Liver (tissue), 9 donors: ENCODE measurements around the gene CNTN5. TPM values are rescaled to one million over a fixed set of nuclear protein-coding genes. Genes with fewer than 3 reads are reported as not detected.

ENCODE experiments used
- DNase-seq: peaks from one replicate; pipeline ENCODE4 v3.0.0-alpha.2; 2017; ENCODE audit warnings: low spot score
- H3K27ac ChIP-seq, 2 donors: one replicate each; pipeline ENCODE4 v1.7.0; 2013; ENCODE audit warnings: inconsistent platforms in 2 of 2, low read length in 2 of 2, control low read depth in 1 of 2, low read depth in 1 of 2, mild to moderate bottlenecking in 1 of 2
- H3K27me3 ChIP-seq, 4 donors: one replicate each; pipeline versions ENCODE4 v1.6.1 to v1.7.0; 2013; ENCODE audit warnings: low read length in 3 of 4, inconsistent platforms in 1 of 4, mild to moderate bottlenecking in 1 of 4, moderate library complexity in 1 of 4; ENCODE audit not compliant: control insufficient read depth in 4 of 4, insufficient read depth in 4 of 4
- H3K36me3 ChIP-seq, 4 donors: one replicate each; pipeline versions ENCODE4 v1.6.1 to v1.7.0; 2013; ENCODE audit warnings: low read length in 3 of 4, mild to moderate bottlenecking in 3 of 4, low read depth in 1 of 4, moderate library complexity in 1 of 4; ENCODE audit not compliant: control insufficient read depth in 4 of 4, insufficient read depth in 3 of 4
- H3K4me1 ChIP-seq, 4 donors: one replicate each; pipeline versions ENCODE4 v1.6.1 to v1.7.0; 2013; ENCODE audit warnings: low read length in 3 of 4, mild to moderate bottlenecking in 3 of 4, moderate library complexity in 1 of 4; ENCODE audit not compliant: control insufficient read depth in 4 of 4, insufficient read depth in 4 of 4
- H3K4me3 ChIP-seq, 3 donors: one replicate each; pipeline versions ENCODE4 v1.6.1 to v1.7.0; 2013; ENCODE audit warnings: low read length in 3 of 3, control low read depth in 1 of 3, low read depth in 1 of 3, mild to moderate bottlenecking in 1 of 3
- H3K9ac ChIP-seq, 2 donors: one replicate each; pipeline ENCODE4 v1.7.0; 2013; ENCODE audit warnings: low read length in 2 of 2, mild to moderate bottlenecking in 2 of 2, moderate library complexity in 2 of 2, control low read depth in 1 of 2, low read depth in 1 of 2
- H3K9me3 ChIP-seq, 4 donors: one replicate each; pipeline versions ENCODE4 v1.6.1 to v1.7.0; 2013; ENCODE audit warnings: low read length in 3 of 4; ENCODE audit not compliant: control insufficient read depth in 4 of 4
- ATF3 ChIP-seq: IDR thresholded peaks from 2 replicates; pipeline ENCODE4 v1.6.1; 2016; ENCODE audit warnings: antibody characterized with exemption
- FOXA1 ChIP-seq: IDR thresholded peaks from 2 replicates; pipeline ENCODE4 v1.6.1; 2016; ENCODE audit warnings: antibody characterized with exemption
- FOXA2 ChIP-seq: IDR thresholded peaks from 2 replicates; pipeline ENCODE4 v1.6.1; 2016; ENCODE audit warnings: antibody characterized with exemption
- GABPA ChIP-seq, 2 donors: IDR thresholded peaks in 1 of 2; conservative IDR thresholded peaks in 1 of 2; 2 replicates each; pipeline ENCODE4 v1.6.1; 2016; ENCODE audit warnings: antibody characterized with exemption in 2 of 2, mild to moderate bottlenecking in 1 of 2, moderate library complexity in 1 of 2
- HNF4A ChIP-seq, 2 donors: conservative IDR thresholded peaks; 2 replicates each; pipeline ENCODE4 v1.6.1; 2016; ENCODE audit warnings: antibody characterized with exemption in 2 of 2, mild to moderate bottlenecking in 2 of 2
- HNF4G ChIP-seq: IDR thresholded peaks from 2 replicates; pipeline ENCODE4 v1.6.1; 2016; ENCODE audit warnings: antibody characterized with exemption
- JUND ChIP-seq, 2 donors: IDR thresholded peaks; 2 replicates each; pipeline ENCODE4 v1.6.1; 2016; ENCODE audit warnings: antibody characterized with exemption in 2 of 2
- NR2F2 ChIP-seq: IDR thresholded peaks from 2 replicates; pipeline ENCODE4 v1.6.1; 2016; ENCODE audit warnings: antibody characterized with exemption
- RAD21 ChIP-seq, 2 donors: IDR thresholded peaks; 2 replicates each; pipeline ENCODE4 v1.6.1; 2016; ENCODE audit warnings: antibody characterized with exemption in 2 of 2, mild to moderate bottlenecking in 2 of 2
- REST ChIP-seq: IDR thresholded peaks from 2 replicates; pipeline ENCODE4 v1.6.1; 2016; ENCODE audit warnings: antibody characterized with exemption, mild to moderate bottlenecking
- RXRA ChIP-seq, 2 donors: IDR thresholded peaks; 2 replicates each; pipeline ENCODE4 v1.6.1; 2017 to 2018; ENCODE audit warnings: antibody characterized with exemption in 2 of 2, mild to moderate bottlenecking in 1 of 2
- YY1 ChIP-seq: IDR thresholded peaks from 2 replicates; pipeline ENCODE4 v1.6.1; 2016; ENCODE audit warnings: antibody characterized with exemption, mild to moderate bottlenecking
- ZBTB33 ChIP-seq: IDR thresholded peaks from 2 replicates; pipeline ENCODE4 v1.6.1; 2016; ENCODE audit warnings: antibody characterized with exemption
- WGBS: extraction: QIAGEN DNeasy Blood & Tissue Kit; methylation state at CpG from one replicate; pipeline ENCODE4 v1.1.7; 2013; 5-methylcytosine and 5-hydroxymethylcytosine counted together
- polyA plus RNA-seq, 2 donors: library from polyadenylated mRNA; stranded (reverse) in 1 of 2; unstranded in 1 of 2; fragments of 200-250 nt in 1 of 2; fragments of >200 nt in 1 of 2; fragmentation: Nextera tagmentation in 1 of 2; extraction: Ambion mirVana in 1 of 2; gene quantifications; one replicate each; pipeline versions ENCODE4 v1.2.1 to v1.2.3, GENCODE V29; 2013 to 2015
- total RNA-seq, 2 donors: library from RNA; depleted of rRNA; stranded (reverse); fragments of >200 nt; gene quantifications; one replicate each; pipeline ENCODE4 v1.2.3, GENCODE V29; 2014
- donor health status: healthy.
- donor health status: healthy.
- donor health status: healthy.
- donor health status: healthy.
- donor health status: healthy.

Gene CNTN5
- total and polyA plus RNA-seq, 4 donors: 0.01 to 0.08 (median 0.04) TPM

- TF ChIP-seq ZBTB33: no peak
- TF ChIP-seq RXRA (IDR thresholded peaks at IDR 0.05): no peak
- TF ChIP-seq FOXA2: no peak
- no peak for TF ChIP-seq HNF4G
- no peak for TF ChIP-seq RAD21 (IDR thresholded peaks at IDR 0.05)
- TF ChIP-seq YY1: no peak
- no peak for TF ChIP-seq JUND (IDR thresholded peaks at IDR 0.05)
- no peak for TF ChIP-seq NR2F2
- H3K4me3 ChIP-seq: no peak overlapping the region
These were observed 989.0 kb downstream of the CNTN5 start for GRCh38 chr11:100009728-100010127.

DNA sequence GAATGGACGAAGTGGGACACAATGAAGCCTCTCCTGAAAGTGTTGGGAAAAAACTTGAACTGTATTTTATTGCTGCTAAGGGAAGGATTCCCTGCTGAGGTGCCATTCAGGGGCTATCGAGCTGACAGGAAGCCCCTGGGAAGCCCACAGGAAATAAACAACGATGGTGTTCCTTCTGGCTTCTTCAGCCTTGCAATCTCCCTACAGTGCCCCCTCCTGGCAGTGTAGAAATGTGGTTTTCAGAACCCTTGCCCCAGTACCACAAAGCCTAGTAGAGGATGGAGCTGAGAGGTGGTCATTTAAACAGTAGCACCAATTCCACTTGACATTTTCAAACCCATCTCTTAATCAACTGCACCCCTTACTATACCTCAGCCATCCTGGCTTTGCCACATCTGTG is 989.6 kb downstream of the CNTN5 start:
- Histone ChIP-seq H3K4me3 (no peak overlapping the region), H3K36me3 (no peaks in the 10 kb centered on the region), H3K27me3 (no peaks in the 10 kb centered on the region), H3K9ac (no peak overlapping the region), H3K27ac (no peak overlapping the region), H3K4me1 (no peaks in the 10 kb centered on the region), H3K9me3 (no peaks in the 10 kb centered on the region)
- WGBS: 47% methylated on average over 3 of the region's 3 CpGs
- no peak for DNase-seq
- TF ChIP-seq ATF3: no peak
- no peak for TF ChIP-seq HNF4A (conservative IDR thresholded peaks at IDR 0.05)
- no peak for TF ChIP-seq GABPA (IDR thresholded peaks at IDR 0.05 in 1 of 2, conservative IDR thresholded peaks at IDR 0.05 in 1 of 2)
- TF ChIP-seq YY1: no peak
- no peak for TF ChIP-seq FOXA1
- TF ChIP-seq RAD21 (IDR thresholded peaks at IDR 0.05): no peak
- no peak for TF ChIP-seq REST
- no peak for TF ChIP-seq RXRA (IDR thresholded peaks at IDR 0.05)

More at GRCh38 chr11:100009728-100010127, 989.0 kb downstream of the CNTN5 start:
- no peak for DNase-seq
- Histone ChIP-seq H3K9me3 (no peaks in the 10 kb centered on the region), H3K4me1 (no peaks in the 10 kb centered on the region), H3K36me3 (no peaks in the 10 kb centered on the region), H3K27ac (no peak overlapping the region), H3K27me3 (no peaks in the 10 kb centered on the region), H3K9ac (no peak overlapping the region)
- WGBS: 38% methylated on average over 3 of the region's 3 CpGs

GRCh38 chr11:100011697-100012096 is 990.9 kb downstream of the CNTN5 start:
- TF ChIP-seq JUND (IDR thresholded peaks at IDR 0.05) (no peak), FOXA2 (no peak), HNF4G (no peak), NR2F2 (no peak), HNF4A (conservative IDR thresholded peaks at IDR 0.05) (no peak)
- no peaks in the 10 kb centered on the region for H3K36me3 ChIP-seq
- H3K27me3 ChIP-seq: no peaks in the 10 kb centered on the region
- no peak overlapping the region for H3K27ac ChIP-seq
- H3K4me1 ChIP-seq: no peaks in the 10 kb centered on the region
- 14% methylated on average over 1 of the region's 1 CpG for WGBS
- H3K4me3 ChIP-seq: no peak overlapping the region
- no peak for DNase-seq
- no peaks in the 10 kb centered on the region for H3K9me3 ChIP-seq
- no peak overlapping the region for H3K9ac ChIP-seq
